GM23338 (cell line): ENCODE measurements around the gene MALSU1. TPM values are rescaled to one million over a fixed set of nuclear protein-coding genes. Genes with fewer than 3 reads are reported as not detected.

Experiments
- ATAC-seq: fragments of 200-7000 bp; cut with Tn5 transposase; 3 replicates; pipeline ENCODE4 v1.9.1; 2020
- DNase-seq: peaks from one replicate; pipeline ENCODE4 v3.0.0-alpha.2; 2015; ENCODE audit warnings: low spot score
- H2AFZ ChIP-seq: fragments of 200-600 bp; sonication (generic); 2 replicates; pipeline ENCODE4 v1.8.0; 2016; ENCODE audit warnings: antibody characterized with exemption, mild to moderate bottlenecking, moderate library complexity
- H3F3A ChIP-seq: fragments of 200-600 bp; sonication (generic); replicated peaks from 2 replicates; pipeline ENCODE4 v1.8.0; 2017; ENCODE audit warnings: antibody characterized with exemption, mixed run types, low read depth
- H3K27ac ChIP-seq: fragments of 200-600 bp; sonication (generic); 2 replicates; pipeline ENCODE4 v1.6.1; 2016; ENCODE audit warnings: low read depth
- H3K27me3 ChIP-seq: fragments of 200-600 bp; sonication (generic); 2 replicates; pipeline ENCODE4 v1.8.0; 2016; ENCODE audit warnings: mild to moderate bottlenecking, mixed run types, moderate library complexity; ENCODE audit not compliant: insufficient read depth
- H3K36me3 ChIP-seq: fragments of 200-600 bp; sonication (generic); 2 replicates; pipeline ENCODE4 v1.8.0; 2016; ENCODE audit warnings: mild to moderate bottlenecking; ENCODE audit not compliant: insufficient read depth
- H3K4me1 ChIP-seq: fragments of 200-600 bp; sonication (generic); 2 replicates; pipeline ENCODE4 v1.8.0; 2016; ENCODE audit warnings: mild to moderate bottlenecking, moderate library complexity; ENCODE audit not compliant: insufficient read depth
- H3K4me2 ChIP-seq: fragments of 200-600 bp; sonication (generic); 2 replicates; pipeline ENCODE4 v1.7.1; 2017; ENCODE audit warnings: mixed run types
- H3K4me3 ChIP-seq: fragments of 200-600 bp; sonication (generic); 2 replicates; pipeline ENCODE4 v1.6.1; 2016; ENCODE audit warnings: mixed run types
- H3K79me2 ChIP-seq: fragments of 200-600 bp; sonication (generic); replicated peaks from 2 replicates; pipeline ENCODE4 v1.8.0; 2017; ENCODE audit warnings: mild to moderate bottlenecking; ENCODE audit not compliant: insufficient read depth
- H3K9me2 ChIP-seq: fragments of 200-600 bp; sonication (generic); 2 replicates; pipeline ENCODE4 v1.8.0; 2017; ENCODE audit not compliant: insufficient read depth
- H4K20me1 ChIP-seq: fragments of 200-600 bp; sonication (generic); replicated peaks from 2 replicates; pipeline ENCODE4 v1.8.0; 2017; ENCODE audit warnings: mild to moderate bottlenecking; ENCODE audit not compliant: insufficient read depth
- H3K27ac Mint-ChIP-seq: 2 replicates; pipeline ENCODE4 v1.8.0; 2020; ENCODE audit warnings: inconsistent platforms, mild to moderate bottlenecking, moderate library complexity, mixed read lengths
- H3K27me3 Mint-ChIP-seq: 3 replicates; pipeline ENCODE4 v1.8.0; 2022; ENCODE audit warnings: low read depth, mild to moderate bottlenecking, moderate library complexity, mixed read lengths, inconsistent platforms; ENCODE audit not compliant: insufficient read depth, poor library complexity
- H3K36me3 Mint-ChIP-seq: 3 replicates; pipeline ENCODE4 v1.8.0; 2021; ENCODE audit warnings: low read depth, mild to moderate bottlenecking, inconsistent platforms, moderate library complexity, mixed read lengths
- H3K4me1 Mint-ChIP-seq: 3 replicates; pipeline ENCODE4 v1.8.0; 2020; ENCODE audit warnings: mild to moderate bottlenecking, inconsistent platforms, mixed read lengths
- H3K4me3 Mint-ChIP-seq: 3 replicates; pipeline ENCODE4 v1.8.0; 2021; ENCODE audit warnings: moderate library complexity, mild to moderate bottlenecking, inconsistent platforms, mixed read lengths
- H3K9me3 Mint-ChIP-seq: 3 replicates; pipeline ENCODE4 v1.8.0; 2020; ENCODE audit warnings: moderate library complexity, mild to moderate bottlenecking, inconsistent platforms, mixed read lengths
- CREB1 ChIP-seq: fragments of 250-450 bp; sonication (Bioruptor Pico); IDR thresholded peaks from 2 replicates; pipeline ENCODE4 v1.5.0; 2020; ENCODE audit warnings: low read depth, mild to moderate bottlenecking, moderate library complexity
- EZH2 ChIP-seq: fragments of 200-600 bp; sonication (generic); IDR thresholded peaks from one replicate; pipeline ENCODE4 v1.8.0; 2017; ENCODE audit warnings: antibody characterized with exemption, mild to moderate bottlenecking, low read depth; ENCODE audit not compliant: unreplicated experiment
- EZH2phosphoT487 ChIP-seq: fragments of 200-600 bp; sonication (generic); IDR thresholded peaks from one replicate; pipeline ENCODE4 v1.8.1; 2018; ENCODE audit warnings: antibody characterized with exemption; ENCODE audit not compliant: unreplicated experiment
- POLR2AphosphoS5 ChIP-seq: IDR thresholded peaks from 2 replicates; pipeline ENCODE4 v1.6.1; 2016; ENCODE audit warnings: antibody characterized with exemption, low read depth
- long read RNA-seq: library from polyadenylated mRNA; unstranded; transcript quantifications from one replicate; pipeline ENCODE4 v2.0.0, GENCODE V29; 2020; ENCODE audit not compliant: unreplicated experiment
- polyA plus RNA-seq: library from polyadenylated mRNA; unstranded; fragments of >200 nt; fragmentation: Nextera tagmentation; extraction: Ambion mirVana; gene quantifications from 2 replicates; pipeline ENCODE4 v1.2.1, GENCODE V29; 2016
- total RNA-seq: library from RNA; depleted of rRNA; stranded (reverse); fragments of >200 nt; shearing (Covaris generic); gene quantifications from 2 replicates; pipeline ENCODE4 v1.2.3, GENCODE V29; 2014; rRNA removed
- TF ChIP-seq, protein P1 (sequence below), 2 experiments: fragments of 200-600 bp in 1 of 2; sonication (generic) in 1 of 2; conservative IDR thresholded peaks; 2 replicates each; pipeline versions ENCODE4 v1.5.1 to v1.6.1; 2016 to 2017; ENCODE audit warnings: antibody characterized with exemption in 2 of 2, low read depth in 2 of 2, mild to moderate bottlenecking in 2 of 2, moderate library complexity in 1 of 2

MALSU1 gene
- total RNA-seq (96.8 and 112 TPM in 2 replicates), polyA plus RNA-seq (190 and 209 TPM in 2 replicates)
- long read RNA-seq, transcript MALSU1-202 (4 exons, 3,044 nt) = major isoform, 60 of 66 reads
- long read RNA-seq, partial matches to known transcripts = 2 of 66 reads
- long read RNA-seq, other reads (novel, unspliced or antisense) = 4 of 66 reads

DNA sequence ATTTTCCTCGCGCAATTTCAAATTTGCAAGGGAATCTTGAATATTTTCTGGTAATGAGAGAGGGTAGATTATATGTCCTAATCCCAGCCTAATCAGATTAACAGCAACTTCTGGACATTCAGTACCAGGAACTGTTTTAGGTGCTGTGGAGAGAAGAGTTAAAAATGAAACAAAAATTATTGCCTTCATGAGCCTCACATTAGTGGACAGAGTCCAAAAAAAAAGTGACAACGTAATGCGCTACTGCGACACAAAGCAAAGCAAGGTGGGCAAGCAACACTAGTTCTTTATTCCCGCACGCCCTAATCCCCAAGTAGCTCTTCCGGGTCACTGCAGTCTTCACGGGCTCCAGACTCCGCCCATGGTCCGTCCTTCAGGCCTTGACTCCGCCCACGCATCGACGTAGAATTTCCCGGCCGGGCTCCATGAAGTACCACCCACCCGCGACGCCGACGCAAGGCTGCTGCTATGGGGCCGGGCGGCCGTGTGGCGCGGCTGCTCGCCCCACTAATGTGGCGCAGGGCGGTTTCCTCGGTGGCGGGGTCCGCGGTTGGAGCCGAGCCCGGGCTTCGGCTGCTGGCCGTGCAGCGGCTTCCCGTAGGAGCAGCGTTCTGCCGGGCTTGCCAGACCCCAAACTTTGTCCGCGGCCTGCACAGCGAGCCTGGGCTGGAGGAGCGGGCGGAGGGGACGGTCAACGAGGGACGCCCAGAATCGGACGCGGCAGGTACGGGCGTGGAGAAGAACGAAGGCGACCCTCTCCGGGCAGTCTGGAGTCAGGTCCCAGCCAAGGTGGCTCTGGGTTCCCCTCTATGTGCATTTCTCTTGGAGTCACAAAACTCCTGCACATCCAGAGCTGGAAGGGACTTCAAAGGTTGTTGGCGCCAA is at the start of gene MALSU1:
Gene MALSU1 (plus strand): TSS at position 455 of the 885 bp plus-strand sequence. CDS start 14 bp downstream, at position 469.
- H3K27ac Mint-ChIP-seq = peak within 1 kb of the TSS; percentile 96
- ATAC-seq = peak; percentile 93
- H3K4me2 ChIP-seq = peak within 1 kb of the TSS; percentile 92
- TF ChIP-seq POLR2AphosphoS5 (peak; percentile 97), CREB1 (CRISPR knock-in tag) (peak; percentile 90)
- TF ChIP-seq, protein P1, sequence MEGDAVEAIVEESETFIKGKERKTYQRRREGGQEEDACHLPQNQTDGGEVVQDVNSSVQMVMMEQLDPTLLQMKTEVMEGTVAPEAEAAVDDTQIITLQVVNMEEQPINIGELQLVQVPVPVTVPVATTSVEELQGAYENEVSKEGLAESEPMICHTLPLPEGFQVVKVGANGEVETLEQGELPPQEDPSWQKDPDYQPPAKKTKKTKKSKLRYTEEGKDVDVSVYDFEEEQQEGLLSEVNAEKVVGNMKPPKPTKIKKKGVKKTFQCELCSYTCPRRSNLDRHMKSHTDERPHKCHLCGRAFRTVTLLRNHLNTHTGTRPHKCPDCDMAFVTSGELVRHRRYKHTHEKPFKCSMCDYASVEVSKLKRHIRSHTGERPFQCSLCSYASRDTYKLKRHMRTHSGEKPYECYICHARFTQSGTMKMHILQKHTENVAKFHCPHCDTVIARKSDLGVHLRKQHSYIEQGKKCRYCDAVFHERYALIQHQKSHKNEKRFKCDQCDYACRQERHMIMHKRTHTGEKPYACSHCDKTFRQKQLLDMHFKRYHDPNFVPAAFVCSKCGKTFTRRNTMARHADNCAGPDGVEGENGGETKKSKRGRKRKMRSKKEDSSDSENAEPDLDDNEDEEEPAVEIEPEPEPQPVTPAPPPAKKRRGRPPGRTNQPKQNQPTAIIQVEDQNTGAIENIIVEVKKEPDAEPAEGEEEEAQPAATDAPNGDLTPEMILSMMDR (conservative IDR thresholded peaks at IDR 0.05; ENCODE audit: low read depth in 2 of 2) = no peak
- H3K9me3 Mint-ChIP-seq = no peaks in the 10 kb centered on the region
- no peaks in the 10 kb centered on the region for H3K9me2 ChIP-seq
- H3K4me1 Mint-ChIP-seq = peaks cover 11% of the 10 kb centered on the region
- H2AFZ ChIP-seq = peak within 1 kb of the TSS; percentile 72
- H3K36me3 Mint-ChIP-seq = peaks cover 19% of the 10 kb centered on the region
- H3K4me1 ChIP-seq = peaks cover 8% of the 10 kb centered on the region
- H3K4me3 ChIP-seq = peak within 1 kb of the TSS; percentile 78
- peaks cover 25% of the 10 kb centered on the region; the same call in 1 of the 2 replicates for H4K20me1 ChIP-seq
- no peaks in the 10 kb centered on the region for H3F3A ChIP-seq
- H3K36me3 ChIP-seq = peaks cover 6% of the 10 kb centered on the region; the same call in 1 of the 2 replicates
- H3K4me3 Mint-ChIP-seq = peak within 1 kb of the TSS; percentile 88
- H3K27ac ChIP-seq = peak within 1 kb of the TSS; percentile 76
- DNase-seq = peak; percentile 99
- peaks cover 47% of the 10 kb centered on the region for H3K79me2 ChIP-seq
- peaks cover 13% of the 10 kb centered on the region for H3K27me3 Mint-ChIP-seq
- no peaks in the 10 kb centered on the region for H3K27me3 ChIP-seq

DNA sequence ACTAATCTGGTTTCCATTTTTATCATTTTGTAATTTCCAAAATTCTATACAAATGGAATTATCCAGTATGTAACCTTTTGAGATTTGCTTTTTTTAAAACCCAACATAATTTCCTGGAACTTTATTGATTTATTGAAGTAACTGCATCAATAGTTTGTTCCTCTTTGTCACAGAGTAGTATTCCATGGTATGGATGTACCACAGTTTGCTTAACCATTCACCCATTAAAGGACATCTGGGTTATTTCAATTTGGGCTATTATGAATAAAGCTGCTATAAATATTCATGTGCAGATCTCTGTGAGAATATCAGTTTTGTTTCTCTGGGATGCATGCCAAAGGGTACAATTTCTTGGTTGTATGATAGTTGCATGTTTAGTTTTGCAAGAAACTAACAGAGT is 49.7 kb upstream of the MALSU1 start:
- H3K9me3 Mint-ChIP-seq = peaks cover 5% of the 10 kb centered on the region; the same call in 1 of the 3 replicates
- H3K36me3 Mint-ChIP-seq = no peaks in the 10 kb centered on the region
- no peaks in the 10 kb centered on the region for H3K36me3 ChIP-seq
- no peak overlapping the region for H3K4me3 ChIP-seq
- H3K27ac Mint-ChIP-seq = no peak overlapping the region
- H3K79me2 ChIP-seq = no peaks in the 10 kb centered on the region
- peaks cover 7% of the 10 kb centered on the region; the same call in 1 of the 2 replicates for H3F3A ChIP-seq
- no peaks in the 10 kb centered on the region for H4K20me1 ChIP-seq
- H3K27ac ChIP-seq = no peak overlapping the region
- no peak overlapping the region for H3K4me2 ChIP-seq
- no peak overlapping the region for H3K4me3 Mint-ChIP-seq
- DNase-seq (no peak), ATAC-seq (no peak)
- TF ChIP-seq, protein P1 (conservative IDR thresholded peaks at IDR 0.05; ENCODE audit: low read depth in 2 of 2) = no peak
- TF ChIP-seq POLR2AphosphoS5 (no peak), EZH2phosphoT487 (no peak), EZH2 (no peak)
- peaks cover 6% of the 10 kb centered on the region for H3K27me3 Mint-ChIP-seq
- peaks cover 6% of the 10 kb centered on the region; the same call in 1 of the 2 replicates for H3K9me2 ChIP-seq
- H3K4me1 Mint-ChIP-seq = peaks cover 10% of the 10 kb centered on the region
- H3K4me1 ChIP-seq = peaks cover 17% of the 10 kb centered on the region
- H3K27me3 ChIP-seq = peaks cover 30% of the 10 kb centered on the region
- H2AFZ ChIP-seq = no peak overlapping the region
